Measurements from ENCODE around the gene SLC9A5. TPM values are rescaled to one million over a fixed set of nuclear protein-coding genes. Genes with fewer than 3 reads are reported as not detected.

SLC9A5 gene
- total RNA-seq, 2 donors from 2014 or later: 0.27 to 2.6 TPM

GRCh38 chr16:67230809-67231660 lies 17.7 kb upstream of the SLC9A5 start:
- no peaks in the 10 kb centered on the region for H3K27me3 ChIP-seq (replicated peaks; ENCODE audit: insufficient read depth)
- intact Hi-C loops (cut with DNase I): no loop called here
- TF ChIP-seq POLR2AphosphoS5 (IDR thresholded peaks at IDR 0.05) (no peak), CTCF (IDR thresholded peaks at IDR 0.05) (no peak), POLR2A (IDR thresholded peaks at IDR 0.05) (no peak)
- no peak for DNase-seq (ENCODE audit: low spot score)
- no peak overlapping the region for H3K27ac ChIP-seq
- H3K4me3 ChIP-seq: no peak overlapping the region
- no peaks in the 10 kb centered on the region for H3K9me3 ChIP-seq
- peaks cover 3 to 23% of the 10 kb centered on the region in 2 donors for H3K36me3 ChIP-seq
- WGBS: 84% methylated on average over 12 of the region's 12 CpGs
- H3K4me1 ChIP-seq (replicated peaks): no peaks in the 10 kb centered on the region

GRCh38 chr16:67233596-67233995 lies 15.2 kb upstream of the SLC9A5 start:
- WGBS: 50% methylated on average over 7 of the region's 7 CpGs
- no peak overlapping the region for H3K4me3 ChIP-seq
- no peak for DNase-seq (ENCODE audit: low spot score)
- no peak overlapping the region for H3K27ac ChIP-seq
- peaks cover 3 to 23% of the 10 kb centered on the region in 2 donors for H3K36me3 ChIP-seq
- no peaks in the 10 kb centered on the region for H3K4me1 ChIP-seq (replicated peaks)
- H3K27me3 ChIP-seq (replicated peaks; ENCODE audit: insufficient read depth): no peaks in the 10 kb centered on the region
- intact Hi-C loops (cut with DNase I): no loop called here
- no peak for TF ChIP-seq POLR2A (IDR thresholded peaks at IDR 0.05)
- peak; percentile 8 for TF ChIP-seq POLR2AphosphoS5 (IDR thresholded peaks at IDR 0.05)
- no peak for TF ChIP-seq CTCF (IDR thresholded peaks at IDR 0.05)
- H3K9me3 ChIP-seq: no peaks in the 10 kb centered on the region

DNA sequence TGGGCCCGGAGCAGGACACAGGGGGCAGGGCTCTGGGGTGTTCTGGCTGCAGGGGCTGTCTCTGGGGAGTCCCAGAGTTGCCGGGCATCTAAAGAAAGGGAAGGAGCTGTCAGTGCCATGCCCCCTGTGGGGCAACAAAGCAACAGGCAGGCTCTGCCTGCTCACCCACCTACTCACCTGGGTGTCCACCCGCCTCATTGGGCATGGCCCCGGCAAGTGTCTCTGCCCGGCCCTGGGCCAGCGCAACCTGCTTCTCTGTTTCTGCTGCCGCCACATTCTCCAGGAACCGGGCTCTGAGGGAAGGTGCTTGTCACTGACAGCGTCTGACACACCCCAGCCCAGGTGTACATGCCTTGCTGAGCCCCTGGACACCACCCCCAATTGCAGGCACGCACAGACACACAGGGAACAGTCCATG lies 14.6 kb upstream of the SLC9A5 start:
- no peaks in the 10 kb centered on the region for H3K9me3 ChIP-seq
- no peak for TF ChIP-seq CTCF (IDR thresholded peaks at IDR 0.05)
- TF ChIP-seq POLR2AphosphoS5 (IDR thresholded peaks at IDR 0.05): no peak
- TF ChIP-seq POLR2A (IDR thresholded peaks at IDR 0.05): no peak
- H3K27me3 ChIP-seq (replicated peaks; ENCODE audit: insufficient read depth): no peaks in the 10 kb centered on the region
- H3K27ac ChIP-seq: no peak overlapping the region
- WGBS: 90% methylated on average over 10 of the region's 10 CpGs
- peaks cover 3 to 17% of the 10 kb centered on the region in 2 donors for H3K36me3 ChIP-seq
- no peak overlapping the region for H3K4me3 ChIP-seq
- no peak for DNase-seq (ENCODE audit: low spot score)
- intact Hi-C loops (cut with DNase I): no loop called here
- no peaks in the 10 kb centered on the region for H3K4me1 ChIP-seq (replicated peaks)

- Histone ChIP-seq H3K27me3 (replicated peaks; ENCODE audit: insufficient read depth) (no peaks in the 10 kb centered on the region), H3K27ac (no peak overlapping the region), H3K4me3 (no peak overlapping the region), H3K9me3 (no peaks in the 10 kb centered on the region), H3K4me1 (replicated peaks) (peaks cover 7% of the 10 kb centered on the region), H3K36me3 (peaks cover 0 to 3% of the 10 kb centered on the region in 2 donors)
- DNase-seq (ENCODE audit: low spot score): no peak
- intact Hi-C loops (cut with DNase I): no loop called here
- TF ChIP-seq POLR2A (IDR thresholded peaks at IDR 0.05): no peak
- no peak for TF ChIP-seq CTCF (IDR thresholded peaks at IDR 0.05)
- no peak for TF ChIP-seq POLR2AphosphoS5 (IDR thresholded peaks at IDR 0.05)
- WGBS: 80% methylated on average over 17 of the region's 17 CpGs
Measured at GRCh38 chr16:67235816-67236562, 12.8 kb upstream of the SLC9A5 start.
